IMR-90 (cell line): ENCODE results near the gene FGF6. TPM values are rescaled to one million over a fixed set of nuclear protein-coding genes. Genes with fewer than 3 reads are reported as not detected.

Experiments used
- ATAC-seq: fragments of 200-7000 bp; cut with Tn5 transposase; 2 replicates; pipeline ENCODE4 v1.9.1; 2020; ENCODE audit warnings: low read depth, mild to moderate bottlenecking, moderate library complexity
- BruUV-seq: library from RNA; stranded (reverse); fragments of 400-500 nt; replicated peaks from 2 replicates; lab custom pipeline; 2021; lab: Mats Ljungman, UMichigan
- CTCF ChIA-PET: fragments of 300-600 bp; formaldehyde crosslinking; extraction: SDS; loops from one replicate; lab custom pipeline; 2021; ENCODE audit warnings: antibody characterized with exemption; lab: Yijun Ruan, JAX
- POLR2A ChIA-PET: fragments of 300-600 bp; sonication (Branson Sonifier 250); formaldehyde crosslinking; loops from one replicate; lab custom pipeline; 2022; ENCODE audit warnings: antibody characterized with exemption; ENCODE audit not compliant: unreplicated experiment; lab: Charles Lee
- DNase-seq: peaks from one replicate; pipeline ENCODE4 v3.0.0; 2013
- H2AFZ ChIP-seq: replicated peaks from 2 replicates; pipeline ENCODE3; 2013; ENCODE audit warnings: low read length, mild to moderate bottlenecking; ENCODE audit not compliant: poor library complexity
- H2AK5ac ChIP-seq: 2 replicates; pipeline ENCODE4 v1.6.1; 2013; ENCODE audit warnings: low read depth, low read length, inconsistent platforms
- H2AK9ac ChIP-seq: replicated peaks from 2 replicates; pipeline ENCODE3; 2013; ENCODE audit warnings: mild to moderate bottlenecking, low read depth, low read length, moderate library complexity; ENCODE audit not compliant: poor library complexity
- H2BK120ac ChIP-seq: 2 replicates; pipeline ENCODE4 v1.6.1; 2013; ENCODE audit warnings: low read depth, low read length, inconsistent platforms
- H2BK15ac ChIP-seq: 3 replicates; pipeline ENCODE4 v1.6.1; 2013; ENCODE audit warnings: low read depth, low read length, inconsistent platforms
- H2BK20ac ChIP-seq: 2 replicates; pipeline ENCODE4 v1.6.1; 2013; ENCODE audit warnings: low read depth, mild to moderate bottlenecking, inconsistent platforms, low read length, moderate library complexity
- H2BK5ac ChIP-seq: 2 replicates; pipeline ENCODE4 v1.6.1; 2013; ENCODE audit warnings: mild to moderate bottlenecking, low read depth, low read length, inconsistent platforms; ENCODE audit not compliant: poor library complexity, severe bottlenecking
- H3K14ac ChIP-seq: replicated peaks from 2 replicates; pipeline ENCODE4 v1.6.1; 2013; ENCODE audit warnings: low read depth, low read length, inconsistent platforms
- H3K18ac ChIP-seq: 2 replicates; pipeline ENCODE4 v1.6.1; 2013; ENCODE audit warnings: low read depth, low read length, control low read depth
- H3K23ac ChIP-seq: 2 replicates; pipeline ENCODE4 v1.6.1; 2013; ENCODE audit warnings: low read depth, low read length, inconsistent platforms
- H3K27ac ChIP-seq: 2 replicates; pipeline ENCODE4 v1.5.1; 2013; ENCODE audit warnings: mild to moderate bottlenecking, control low read depth, low read length; ENCODE audit not compliant: insufficient read depth
- H3K27me3 ChIP-seq: 2 replicates; pipeline ENCODE4 v1.6.1; 2013; ENCODE audit warnings: low read length; ENCODE audit not compliant: control insufficient read depth, insufficient read depth
- H3K36me3 ChIP-seq: 2 replicates; pipeline ENCODE4 v1.6.1; 2013; ENCODE audit warnings: low read length, mixed read lengths; ENCODE audit not compliant: control insufficient read depth, insufficient read depth
- H3K4ac ChIP-seq: 2 replicates; pipeline ENCODE4 v1.6.1; 2013; ENCODE audit warnings: low read depth, low read length, inconsistent platforms
- H3K4me1 ChIP-seq: 2 replicates; pipeline ENCODE4 v1.6.1; 2013; ENCODE audit warnings: low read length, mixed read lengths; ENCODE audit not compliant: control insufficient read depth, insufficient read depth
- H3K4me2 ChIP-seq: 2 replicates; pipeline ENCODE4 v1.6.1; 2013; ENCODE audit warnings: low read depth, mild to moderate bottlenecking, control low read depth, low read length, moderate library complexity
- H3K4me3 ChIP-seq: 2 replicates; pipeline ENCODE4 v1.5.1; 2013; ENCODE audit warnings: low read depth, mild to moderate bottlenecking, control low read depth, low read length, moderate library complexity; ENCODE audit not compliant: insufficient read depth
- H3K56ac ChIP-seq: 2 replicates; pipeline ENCODE4 v1.6.1; 2013; ENCODE audit warnings: low read length, inconsistent platforms; ENCODE audit not compliant: insufficient read depth; ENCODE audit errors: extremely low read depth
- H3K79me1 ChIP-seq, 2 experiments: 2 replicates each; pipeline ENCODE4 v1.6.1; 2013; ENCODE audit warnings: low read length in 2 of 2, inconsistent platforms in 1 of 2, low read depth in 1 of 2
- H3K9ac ChIP-seq: 2 replicates; pipeline ENCODE4 v1.6.1; 2013; ENCODE audit warnings: low read depth, low read length, control low read depth
- H3K9me1 ChIP-seq: 2 replicates; pipeline ENCODE4 v1.6.1; 2013; ENCODE audit warnings: low read length, inconsistent platforms; ENCODE audit not compliant: insufficient read depth
- H3K9me3 ChIP-seq: 2 replicates; pipeline ENCODE4 v1.6.1; 2013; ENCODE audit warnings: low read length; ENCODE audit not compliant: control insufficient read depth, insufficient read depth
- H4K20me1 ChIP-seq: 2 replicates; pipeline ENCODE4 v1.6.1; 2013; ENCODE audit warnings: low read length, inconsistent platforms; ENCODE audit not compliant: insufficient read depth
- H4K5ac ChIP-seq: 2 replicates; pipeline ENCODE4 v1.6.1; 2013; ENCODE audit warnings: mild to moderate bottlenecking, low read depth, low read length, control low read depth
- H4K8ac ChIP-seq, 2 experiments: 2 replicates each; pipeline ENCODE4 v1.6.1; 2013; ENCODE audit warnings: low read depth in 2 of 2, low read length in 2 of 2, control low read depth in 1 of 2, inconsistent platforms in 1 of 2
- H4K91ac ChIP-seq: 2 replicates; pipeline ENCODE4 v1.6.1; 2013; ENCODE audit warnings: low read depth, low read length, inconsistent platforms; ENCODE audit not compliant: insufficient read depth
- BHLHE40 ChIP-seq: fragments of 150-350 bp; IDR thresholded peaks from 2 replicates; pipeline ENCODE4 v1.6.1; 2016; ENCODE audit warnings: mild to moderate bottlenecking, low read depth, low read length
- CEBPB ChIP-seq: IDR thresholded peaks from 2 replicates; pipeline ENCODE4 v1.6.1; 2012; ENCODE audit warnings: low read depth, low read length, improper control_type of control experiment
- CHD1 ChIP-seq: IDR thresholded peaks from 2 replicates; pipeline ENCODE4 v1.6.1; 2012; ENCODE audit warnings: low read depth, low read length, improper control_type of control experiment
- MAFK ChIP-seq: IDR thresholded peaks from 2 replicates; pipeline ENCODE4 v1.6.1; 2012; ENCODE audit warnings: low read depth, low read length, improper control_type of control experiment
- MAZ ChIP-seq: IDR thresholded peaks from 2 replicates; pipeline ENCODE4 v1.6.1; 2012; ENCODE audit warnings: low read depth, mild to moderate bottlenecking, low read length, improper control_type of control experiment, moderate library complexity, borderline replicate concordance
- POLR2A ChIP-seq: IDR thresholded peaks from 2 replicates; pipeline ENCODE4 v1.6.1; 2012; ENCODE audit warnings: mild to moderate bottlenecking, low read depth, low read length
- RAD21 ChIP-seq: IDR thresholded peaks from 2 replicates; pipeline ENCODE4 v1.6.1; 2012; ENCODE audit warnings: low read length, improper control_type of control experiment
- RCOR1 ChIP-seq: IDR thresholded peaks from 2 replicates; pipeline ENCODE4 v1.6.1; 2012; ENCODE audit warnings: mild to moderate bottlenecking, low read length, improper control_type of control experiment; ENCODE audit not compliant: insufficient replicate concordance
- SMC3 ChIP-seq: fragments of 150-350 bp; IDR thresholded peaks from 2 replicates; pipeline ENCODE4 v1.6.1; 2016; ENCODE audit warnings: low read depth, mild to moderate bottlenecking, antibody characterized with exemption, low read length, moderate library complexity
- WGBS, 2 experiments: methylation state at CpG; one replicate each; pipeline versions ENCODE4 v1.1.5 to v1.1.7; 2013; ENCODE audit warnings: missing lambda C conversion rate in 2 of 2; ENCODE audit not compliant: insufficient read length in 1 of 2; ENCODE audit errors: extremely low coverage in 2 of 2; 5-methylcytosine and 5-hydroxymethylcytosine counted together
- dilution Hi-C: fragments of 300-500 bp; cut with HindIII; formaldehyde crosslinking; loops from one replicate; pipeline ENCODE4 v1.14.3; 2018; ENCODE audit warnings: low sequenced_read_pairs; ENCODE audit not compliant: unreplicated experiment
- in situ Hi-C: fragments of 300-500 bp; cut with MboI; formaldehyde crosslinking; loops from 3 replicates; pipeline ENCODE4 v1.14.3; 2019; ENCODE audit warnings: low sequenced_read_pairs, inconsistent platforms, mixed read lengths
- intact Hi-C: fragments of 100-400 bp; cut with micrococcal nuclease; formaldehyde crosslinking; loops from 2 replicates; pipeline ENCODE4 v1.10.0; 2022
- polyA plus RNA-seq, 3 experiments: library from polyadenylated mRNA; depleted of rRNA; stranded (reverse); fragments of >200 nt; gene quantifications; 2 replicates each; pipeline ENCODE4 v1.2.3, GENCODE V29; 2012; ENCODE audit warnings: low replicate concordance in 1 of 3
- total RNA-seq: library from RNA; depleted of rRNA; stranded (reverse); fragments of >200 nt; gene quantifications from 2 replicates; pipeline ENCODE4 v1.2.3, GENCODE V29; 2012

FGF6 gene
- total and polyA plus RNA-seq, 2 of the 4 experiments (the other 2 are of a cell fraction), result not detected

DNA sequence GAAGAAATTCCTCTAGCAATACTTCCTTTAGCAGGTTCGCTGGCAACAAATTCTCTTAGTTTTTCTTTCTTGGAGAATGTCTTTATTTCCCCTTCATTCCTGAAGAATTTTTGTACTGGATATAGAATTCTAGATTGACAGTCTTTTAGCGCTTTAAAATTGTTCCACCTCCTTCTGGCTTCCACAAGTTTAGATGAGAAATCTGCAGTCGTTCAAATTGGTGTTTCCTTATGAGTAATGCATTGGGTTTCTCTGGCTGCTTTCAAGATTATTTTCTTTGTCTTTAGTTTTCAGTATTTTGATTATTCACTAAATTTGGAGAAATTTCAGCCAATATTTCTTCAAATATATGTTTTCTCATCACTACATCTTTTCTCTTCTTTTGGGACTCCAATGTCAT, 33.3 kb upstream of the FGF6 start:
- no TSS peak for BruUV-seq
- Histone ChIP-seq H4K91ac (no peak overlapping the region), H3K56ac (no peak overlapping the region), H3K14ac (no peak overlapping the region), H2AK9ac (no peak overlapping the region), H2AK5ac (no peak overlapping the region), H3K4me3 (no peak overlapping the region), H2BK120ac (no peak overlapping the region), H3K4me1 (no peaks in the 10 kb centered on the region), H3K79me1 (no peaks in the 10 kb centered on the region), H3K9me3 (no peaks in the 10 kb centered on the region), H3K23ac (no peak overlapping the region), H3K18ac (no peak overlapping the region), H3K27ac (no peak overlapping the region), H2AFZ (no peak overlapping the region), H3K4ac (no peak overlapping the region), H4K8ac (no peak overlapping the region), H2BK15ac (no peak overlapping the region), H4K5ac (no peak overlapping the region), H3K9me1 (no peaks in the 10 kb centered on the region), H3K9ac (no peak overlapping the region), H4K20me1 (no peaks in the 10 kb centered on the region), H3K27me3 (peaks cover 1% of the 10 kb centered on the region), H3K4me2 (no peak overlapping the region), H2BK5ac (no peak overlapping the region), H3K36me3 (no peaks in the 10 kb centered on the region), H2BK20ac (no peak overlapping the region)
- ATAC-seq (no peak), DNase-seq (no peak)
- WGBS, 2 experiments, result no CpG with 5 or more reads among the region's 3 CpGs
- TF ChIP-seq RAD21, result no peak
- no peak for TF ChIP-seq CHD1
- TF ChIP-seq SMC3, result no peak
- no peak for TF ChIP-seq MAFK
- TF ChIP-seq MAZ, result no peak
- no peak for TF ChIP-seq POLR2A
- TF ChIP-seq BHLHE40, result no peak
- no peak for TF ChIP-seq RCOR1
- TF ChIP-seq CEBPB, result no peak
- in situ Hi-C loops, result no loop called here
- intact Hi-C loops, result no loop called here
- dilution Hi-C loops, result no loop called here
- CTCF ChIA-PET, result no interaction called here
- POLR2A ChIA-PET, result no interaction called here
